GM12801 (cell line): Measurements from ENCODE around the gene SYNE4.

Experiments
- TF ChIP-seq, protein P1 (sequence below): IDR thresholded peaks from one replicate; pipeline ENCODE4 v1.5.1; 2011; ENCODE audit warnings: control low read depth; ENCODE audit not compliant: insufficient read length; ENCODE audit errors: extremely low read depth

Gene SYNE4, protein sequence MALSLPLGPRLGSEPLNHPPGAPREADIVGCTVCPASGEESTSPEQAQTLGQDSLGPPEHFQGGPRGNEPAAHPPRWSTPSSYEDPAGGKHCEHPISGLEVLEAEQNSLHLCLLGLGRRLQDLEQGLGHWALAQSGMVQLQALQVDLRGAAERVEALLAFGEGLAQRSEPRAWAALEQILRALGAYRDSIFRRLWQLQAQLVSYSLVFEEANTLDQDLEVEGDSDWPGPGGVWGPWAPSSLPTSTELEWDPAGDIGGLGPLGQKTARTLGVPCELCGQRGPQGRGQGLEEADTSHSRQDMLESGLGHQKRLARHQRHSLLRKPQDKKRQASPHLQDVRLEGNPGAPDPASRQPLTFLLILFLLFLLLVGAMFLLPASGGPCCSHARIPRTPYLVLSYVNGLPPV

DNA sequence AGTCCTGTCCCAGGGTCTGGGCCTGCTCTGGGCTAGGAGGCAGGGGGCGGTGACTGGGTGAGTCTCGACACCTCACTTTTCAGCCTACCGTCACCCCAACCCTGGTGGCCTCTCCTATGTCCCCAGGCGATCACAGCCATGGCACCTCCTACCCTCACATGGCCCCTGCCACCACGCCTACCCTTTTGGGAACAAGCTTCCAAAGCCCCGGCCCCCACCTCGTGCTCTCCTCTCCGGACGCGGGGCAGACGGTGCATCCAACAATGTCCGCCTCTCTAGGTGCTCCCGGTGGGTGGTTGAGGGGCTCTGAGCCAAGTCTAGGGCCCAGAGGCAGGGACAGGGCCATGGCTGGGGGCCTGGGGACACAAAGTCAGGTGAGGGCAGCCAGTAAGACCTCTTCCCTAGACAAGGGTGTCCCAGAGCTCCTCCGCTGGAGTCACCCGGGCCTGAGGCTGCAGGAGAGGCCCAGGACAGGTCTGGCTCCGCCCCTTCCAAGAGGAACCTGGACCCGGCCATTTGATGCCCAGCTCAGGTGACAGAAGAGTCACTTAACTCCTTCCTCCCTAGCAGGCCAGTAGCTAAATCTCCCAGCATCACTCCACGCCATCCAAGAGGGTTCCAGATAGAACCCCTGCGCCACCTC lies at the start of gene SYNE4:
Gene SYNE4 (minus strand): TSS at position 478 of the 643 bp plus-strand sequence. CDS start 132 bp downstream, at position 346.
- TF ChIP-seq, protein P1, sequence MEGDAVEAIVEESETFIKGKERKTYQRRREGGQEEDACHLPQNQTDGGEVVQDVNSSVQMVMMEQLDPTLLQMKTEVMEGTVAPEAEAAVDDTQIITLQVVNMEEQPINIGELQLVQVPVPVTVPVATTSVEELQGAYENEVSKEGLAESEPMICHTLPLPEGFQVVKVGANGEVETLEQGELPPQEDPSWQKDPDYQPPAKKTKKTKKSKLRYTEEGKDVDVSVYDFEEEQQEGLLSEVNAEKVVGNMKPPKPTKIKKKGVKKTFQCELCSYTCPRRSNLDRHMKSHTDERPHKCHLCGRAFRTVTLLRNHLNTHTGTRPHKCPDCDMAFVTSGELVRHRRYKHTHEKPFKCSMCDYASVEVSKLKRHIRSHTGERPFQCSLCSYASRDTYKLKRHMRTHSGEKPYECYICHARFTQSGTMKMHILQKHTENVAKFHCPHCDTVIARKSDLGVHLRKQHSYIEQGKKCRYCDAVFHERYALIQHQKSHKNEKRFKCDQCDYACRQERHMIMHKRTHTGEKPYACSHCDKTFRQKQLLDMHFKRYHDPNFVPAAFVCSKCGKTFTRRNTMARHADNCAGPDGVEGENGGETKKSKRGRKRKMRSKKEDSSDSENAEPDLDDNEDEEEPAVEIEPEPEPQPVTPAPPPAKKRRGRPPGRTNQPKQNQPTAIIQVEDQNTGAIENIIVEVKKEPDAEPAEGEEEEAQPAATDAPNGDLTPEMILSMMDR = no peak

DNA sequence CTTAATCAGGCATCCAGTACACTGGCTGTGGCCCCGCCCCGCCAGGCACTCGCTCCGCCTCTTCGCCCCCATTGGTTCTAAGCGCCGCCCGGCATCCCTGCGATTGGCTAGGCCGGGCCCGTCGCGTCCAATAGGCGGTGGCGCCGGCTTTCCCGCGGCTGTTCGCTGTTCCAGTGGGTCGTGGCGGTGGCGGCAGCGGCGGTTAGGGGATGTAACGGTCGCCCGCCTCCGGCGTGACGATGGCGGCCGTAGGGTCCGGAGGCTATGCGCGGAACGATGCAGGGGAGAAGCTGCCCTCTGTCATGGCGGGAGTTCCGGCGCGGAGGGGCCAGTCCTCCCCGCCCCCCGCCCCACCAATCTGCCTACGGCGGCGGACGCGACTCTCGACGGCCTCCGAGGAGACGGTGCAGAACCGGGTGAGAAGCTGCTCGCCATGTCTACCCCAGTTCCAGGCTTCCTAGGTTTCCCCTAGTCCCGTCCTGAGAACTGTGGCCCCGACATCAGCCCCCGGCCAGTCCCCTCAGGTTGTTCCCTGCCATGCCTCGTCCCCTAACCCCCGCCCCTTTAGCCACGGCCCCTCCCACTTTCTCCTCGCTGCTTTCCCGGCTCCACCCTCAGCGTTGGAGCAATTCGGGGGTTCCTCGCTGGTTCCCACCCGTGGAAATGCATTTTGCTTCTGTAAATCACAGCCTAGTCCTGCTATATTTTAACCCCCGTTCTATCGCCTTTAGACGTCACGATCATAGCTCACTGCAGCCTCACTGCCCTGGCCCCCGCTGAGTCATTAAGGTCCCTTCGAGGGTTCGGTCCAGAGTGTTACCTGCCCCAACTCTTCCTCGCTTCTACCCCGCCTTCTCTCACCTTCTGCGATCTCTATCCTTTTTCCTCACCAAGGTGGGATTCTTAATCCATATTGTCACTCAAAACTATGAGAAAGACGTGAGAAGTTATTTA lies 46.4 kb upstream of the SYNE4 start, which contains the start of gene WDR62:
Gene WDR62 (plus strand): TSS at position 165 of the 954 bp plus-strand sequence. CDS start 75 bp downstream, at position 240.
- TF ChIP-seq, protein P1 = no peak

DNA sequence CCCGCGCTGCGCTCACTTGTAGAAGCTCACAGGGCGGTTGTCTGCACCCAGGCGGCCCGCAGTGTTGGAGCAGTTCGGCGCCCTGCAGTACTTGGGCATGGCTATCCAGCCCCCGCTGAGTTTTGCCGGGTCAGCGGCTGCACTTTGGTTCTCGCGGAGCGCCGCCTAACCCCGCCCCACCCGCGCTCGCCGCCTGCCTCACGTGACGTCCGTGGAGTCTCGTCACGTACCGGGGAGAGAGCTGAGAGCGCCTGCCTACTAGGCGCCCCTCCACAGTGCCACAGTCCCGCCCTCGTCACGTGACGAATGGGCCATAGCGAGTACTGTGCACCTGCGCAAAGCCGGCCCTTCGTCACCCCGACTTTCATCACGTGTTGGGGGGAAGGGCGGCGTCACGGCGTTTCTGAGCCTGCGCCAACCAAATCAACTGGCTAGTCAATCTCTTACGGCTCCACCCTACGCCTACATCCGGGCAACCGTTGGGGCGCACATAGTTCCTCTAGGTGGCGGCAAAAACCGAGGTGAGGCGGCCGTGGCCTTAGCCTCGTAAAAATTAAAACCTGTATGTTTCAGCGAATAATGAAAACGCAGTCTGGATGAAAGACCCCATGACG lies 45.6 kb upstream of the SYNE4 start, which contains the start of gene THAP8:
Gene THAP8 (minus strand): TSS at position 167 of the 614 bp plus-strand sequence. CDS start 68 bp downstream, at position 99.
- TF ChIP-seq, protein P1 = no peak

DNA sequence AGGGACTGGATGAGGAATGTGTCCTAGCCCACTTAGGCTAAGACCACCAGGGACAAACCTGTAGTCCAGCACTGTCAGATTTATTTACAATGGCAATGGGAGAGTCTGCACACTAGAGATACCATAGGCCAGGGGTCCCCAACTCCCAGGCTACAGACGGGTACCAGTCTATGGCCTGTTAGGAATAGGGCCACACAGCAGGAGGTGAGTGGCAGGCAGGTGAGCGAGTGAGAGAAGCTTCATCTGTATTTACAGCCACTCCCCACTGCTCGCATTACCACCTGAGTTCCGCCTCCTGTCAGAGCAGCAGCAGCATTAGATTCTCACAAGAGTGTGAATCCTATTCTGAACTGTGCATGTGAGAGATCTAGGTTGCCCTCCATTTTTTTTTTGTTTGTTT lies 43.0 kb upstream of the SYNE4 start:
- TF ChIP-seq, protein P1 = no peak

DNA sequence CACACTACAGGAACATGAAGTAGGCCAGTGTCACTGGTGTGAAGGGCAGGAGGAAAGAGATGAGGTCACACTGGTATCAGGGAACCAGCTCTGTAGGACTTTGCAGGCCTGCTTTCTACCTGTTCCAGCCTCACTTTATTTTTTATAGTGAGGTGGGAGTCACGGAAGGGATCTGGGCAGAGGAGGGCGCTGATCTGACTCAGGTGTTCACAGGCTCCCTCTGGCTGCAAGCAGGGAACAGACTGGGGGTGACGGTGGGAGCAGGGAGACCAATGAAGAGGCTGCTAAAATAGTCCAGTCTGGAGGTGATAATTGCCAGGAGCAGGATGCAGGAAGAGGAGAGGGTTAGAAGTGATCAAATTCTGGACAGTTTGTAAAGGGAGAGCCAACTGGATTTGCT lies 42.6 kb upstream of the SYNE4 start:
- TF ChIP-seq, protein P1 = no peak

DNA sequence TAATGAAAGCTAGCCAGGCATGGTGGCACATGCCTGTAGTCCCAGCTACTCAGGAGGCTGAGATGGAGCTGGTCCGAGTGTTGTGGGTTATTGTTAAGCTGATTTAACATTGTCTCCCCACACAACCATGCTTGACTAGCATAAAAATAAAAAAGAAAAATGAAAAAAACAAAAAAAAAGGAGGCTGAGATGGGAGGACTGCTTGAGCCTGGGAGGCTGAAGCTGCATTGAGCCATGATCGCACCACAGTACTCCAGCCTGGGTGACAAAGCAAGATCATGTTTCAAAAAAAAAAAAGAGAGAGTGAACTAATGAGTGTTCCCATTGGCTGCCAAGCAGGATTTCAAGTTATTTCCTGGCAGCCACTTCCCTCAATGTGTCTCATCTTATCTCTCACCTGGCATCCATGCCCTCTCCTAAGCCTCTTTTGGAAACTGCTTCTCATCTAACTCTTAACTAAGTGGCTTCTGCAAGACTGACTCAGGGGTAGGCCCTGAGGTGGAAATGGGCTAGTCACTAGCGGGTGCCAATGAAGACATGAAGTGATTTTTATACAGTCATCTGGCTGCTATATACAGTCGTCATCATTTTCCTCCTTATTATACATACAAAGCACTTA lies 40.6 kb upstream of the SYNE4 start:
- TF ChIP-seq, protein P1 = no peak
